HepG2 (cell line): ENCODE data around the gene PANK4. TPM values are rescaled to one million over a fixed set of nuclear protein-coding genes. Genes with fewer than 3 reads are reported as not detected.
A peak's percentile ranks its signal among the peaks of the same experiment; 100 is the strongest.

ENCODE experiments used
- ARID4A ChIP-seq: sonication (generic); formaldehyde crosslinking; IDR thresholded peaks from 2 replicates; pipeline ENCODE4 v1.5.0; 2020; ENCODE audit warnings: mild to moderate bottlenecking, missing genetic modification reagents, borderline replicate concordance
- JARID2 ChIP-seq: sonication (generic); formaldehyde crosslinking; IDR thresholded peaks from 2 replicates; pipeline ENCODE4 v1.8.1; 2023; ENCODE audit warnings: missing genetic modification reagents, inconsistent platforms; ENCODE audit not compliant: insufficient replicate concordance
- JUN ChIP-seq: sonication (generic); formaldehyde crosslinking; IDR thresholded peaks from 2 replicates; pipeline ENCODE4 v1.4.0; 2020; ENCODE audit warnings: mild to moderate bottlenecking, missing genetic modification reagents
- MEIS1 ChIP-seq: sonication (generic); formaldehyde crosslinking; IDR thresholded peaks from 2 replicates; pipeline ENCODE4 v1.9.0; 2021; ENCODE audit warnings: mild to moderate bottlenecking, missing genetic modification reagents, moderate library complexity, borderline replicate concordance
- NCOR1 ChIP-seq: fragments of 200-600 bp; sonication (generic); IDR thresholded peaks from 2 replicates; pipeline ENCODE4 v1.7.0; 2017; ENCODE audit warnings: antibody characterized with exemption, low read length, borderline replicate concordance
- SMARCC2 ChIP-seq: fragments of 450-650 bp; IDR thresholded peaks from 2 replicates; pipeline ENCODE4 v1.6.1; 2017; ENCODE audit warnings: antibody characterized with exemption, mild to moderate bottlenecking
- SMYD3 ChIP-seq: sonication (generic); formaldehyde crosslinking; IDR thresholded peaks from 2 replicates; pipeline ENCODE4 v1.8.1; 2023; ENCODE audit warnings: mild to moderate bottlenecking, missing genetic modification reagents
- SOX13 ChIP-seq, 3 experiments: fragments of 450-650 bp in 1 of 3; sonication (generic) in 1 of 3; formaldehyde crosslinking in 1 of 3; IDR thresholded peaks in 2 of 3; conservative IDR thresholded peaks in 1 of 3; 2 replicates each; pipeline versions ENCODE4 v1.5.0 to v1.6.1; 2016 to 2020; ENCODE audit warnings: antibody characterized with exemption in 1 of 3, mild to moderate bottlenecking in 1 of 3, missing compliant biosample characterization in 1 of 3, missing genetic modification reagents in 1 of 3, moderate library complexity in 1 of 3
- TEAD3 ChIP-seq: optimal IDR thresholded peaks from 2 replicates; pipeline ENCODE3; 2016; ENCODE audit warnings: borderline replicate concordance
- ZNF225 ChIP-seq: sonication (generic); formaldehyde crosslinking; IDR thresholded peaks from 2 replicates; pipeline ENCODE4 v1.4.0; 2020; ENCODE audit warnings: mild to moderate bottlenecking, missing genetic modification reagents
- ZNF407 ChIP-seq: sonication (generic); formaldehyde crosslinking; IDR thresholded peaks from one replicate; pipeline ENCODE4 v1.5.1; 2020; ENCODE audit warnings: mild to moderate bottlenecking, missing genetic modification reagents; ENCODE audit errors: not compliant biosample characterization
- ZNF775 ChIP-seq: sonication (generic); formaldehyde crosslinking; IDR thresholded peaks from 2 replicates; pipeline ENCODE4 v1.4.0; 2020; ENCODE audit warnings: missing genetic modification reagents, mild to moderate bottlenecking, moderate library complexity, borderline replicate concordance
- ZNF777 ChIP-seq: sonication (generic); formaldehyde crosslinking; IDR thresholded peaks from 2 replicates; pipeline ENCODE4 v1.4.0; 2020; ENCODE audit warnings: missing genetic modification reagents
- polyA plus RNA-seq, 8 experiments: library from polyadenylated mRNA; depleted of rRNA in 3 of 8; stranded (reverse) in 7 of 8; unstranded in 1 of 8; fragments of >200 nt; fragmentation: Illumina TruSeq in 4 of 8; extraction: Trizol in 4 of 8; gene quantifications; 2 replicates each; pipeline versions ENCODE4 v1.2.1 to v1.2.3, GENCODE V29; 2011 to 2016; ENCODE audit warnings: low read depth in 4 of 8, missing spikeins in 1 of 8, mixed read lengths in 1 of 8; ENCODE audit not compliant: insufficient read depth in 1 of 8
- total RNA-seq, 5 experiments: library from RNA; depleted of rRNA; stranded (reverse); fragments of >200 nt; fragmentation: Illumina TruSeq; extraction: Trizol; gene quantifications; 2 replicates each; pipeline ENCODE4 v1.2.3, GENCODE V29; 2016; ENCODE audit warnings: low read depth in 1 of 5
- TF ChIP-seq, protein P1 (sequence below): sonication (generic); formaldehyde crosslinking; IDR thresholded peaks from 2 replicates; pipeline ENCODE4 v1.4.0; 2020; ENCODE audit warnings: missing genetic modification reagents

Gene PANK4
- total and polyA plus RNA-seq, 2 of the 13 experiments (the other 11 are each of a cell fraction or from before 2014, with no cell fraction given) = 17.4 to 19.3 TPM

- TF ChIP-seq TEAD3 (CRISPR knock-in tag) (peak; percentile 24), SMYD3 (CRISPR knock-in tag) (no peak), SMARCC2 (no peak), ZNF407 (CRISPR knock-in tag) (no peak), ZNF777 (CRISPR knock-in tag) (no peak), ZNF775 (CRISPR knock-in tag) (no peak), JUN (CRISPR knock-in tag) (no peak), MEIS1 (CRISPR knock-in tag) (no peak), NCOR1 (peak; percentile 51; the same call in 1 of the 2 replicates), ARID4A (CRISPR knock-in tag) (peak; percentile 43; the same call in 1 of the 2 replicates), SOX13 (IDR thresholded peaks at IDR 0.05) (no peak), SOX13 (CRISPR knock-in tag; conservative IDR thresholded peaks at IDR 0.05 in 1 of 2, IDR thresholded peaks at IDR 0.05 in 1 of 2) (peak in 1 of 2 experiments; percentile 54; a peak in 1 of 4 replicates), ZNF225 (no peak), JARID2 (no peak)
- TF ChIP-seq, protein P1, sequence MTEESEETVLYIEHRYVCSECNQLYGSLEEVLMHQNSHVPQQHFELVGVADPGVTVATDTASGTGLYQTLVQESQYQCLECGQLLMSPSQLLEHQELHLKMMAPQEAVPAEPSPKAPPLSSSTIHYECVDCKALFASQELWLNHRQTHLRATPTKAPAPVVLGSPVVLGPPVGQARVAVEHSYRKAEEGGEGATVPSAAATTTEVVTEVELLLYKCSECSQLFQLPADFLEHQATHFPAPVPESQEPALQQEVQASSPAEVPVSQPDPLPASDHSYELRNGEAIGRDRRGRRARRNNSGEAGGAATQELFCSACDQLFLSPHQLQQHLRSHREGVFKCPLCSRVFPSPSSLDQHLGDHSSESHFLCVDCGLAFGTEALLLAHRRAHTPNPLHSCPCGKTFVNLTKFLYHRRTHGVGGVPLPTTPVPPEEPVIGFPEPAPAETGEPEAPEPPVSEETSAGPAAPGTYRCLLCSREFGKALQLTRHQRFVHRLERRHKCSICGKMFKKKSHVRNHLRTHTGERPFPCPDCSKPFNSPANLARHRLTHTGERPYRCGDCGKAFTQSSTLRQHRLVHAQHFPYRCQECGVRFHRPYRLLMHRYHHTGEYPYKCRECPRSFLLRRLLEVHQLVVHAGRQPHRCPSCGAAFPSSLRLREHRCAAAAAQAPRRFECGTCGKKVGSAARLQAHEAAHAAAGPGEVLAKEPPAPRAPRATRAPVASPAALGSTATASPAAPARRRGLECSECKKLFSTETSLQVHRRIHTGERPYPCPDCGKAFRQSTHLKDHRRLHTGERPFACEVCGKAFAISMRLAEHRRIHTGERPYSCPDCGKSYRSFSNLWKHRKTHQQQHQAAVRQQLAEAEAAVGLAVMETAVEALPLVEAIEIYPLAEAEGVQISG = no peak
Observed at GRCh38 chr1:2571348-2571747, 45.0 kb upstream of the PANK4 start (continued).
